HPDE6-E6E7 (cell line): ENCODE measurements around the gene PRRG2.
"Not testable (repeated sequence)": the region's sequence is repeated elsewhere in the genome, so short reads cannot be mapped to it uniquely, and the experiment has no call there.

Experiments used
- DNase-seq: peaks from one replicate; pipeline ENCODE4 v3.0.0; 2011; ENCODE audit warnings: missing footprints; ENCODE audit errors: extremely low spot score

Gene PRRG2

GRCh38 chr19:49609499-49610092 lies 28.5 kb downstream of the PRRG2 start:
- DNase-seq, result no peak

- peak; percentile 45 for DNase-seq
Observed at GRCh38 chr19:49613374-49613773, 32.3 kb downstream of the PRRG2 start.

GRCh38 chr19:49614096-49614833 lies 33.1 kb downstream of the PRRG2 start:
- peak; percentile 38 for DNase-seq

GRCh38 chr19:49615861-49616260 lies 34.7 kb downstream of the PRRG2 start:
- DNase-seq, result no peak

- DNase-seq, result no peak
Observed at GRCh38 chr19:49616532-49616931, 35.4 kb downstream of the PRRG2 start.

GRCh38 chr19:49616945-49617344 lies 35.8 kb downstream of the PRRG2 start:
- no peak for DNase-seq

- not testable (repeated sequence) for DNase-seq
Observed at GRCh38 chr19:49617860-49618259, 36.7 kb downstream of the PRRG2 start.

GRCh38 chr19:49624967-49625910 lies 44.1 kb downstream of the PRRG2 start:
- no peak for DNase-seq

GRCh38 chr19:49626226-49626625 lies 45.1 kb downstream of the PRRG2 start:
- DNase-seq, result no peak

GRCh38 chr19:49629659-49630058 lies 48.5 kb downstream of the PRRG2 start:
- no peak for DNase-seq

GRCh38 chr19:49631014-49631588 lies 50.0 kb downstream of the PRRG2 start:
- no peak for DNase-seq

- no peak for DNase-seq
Observed at GRCh38 chr19:49631610-49632192, 50.6 kb downstream of the PRRG2 start.

GRCh38 chr19:49632576-49632975 lies 51.5 kb downstream of the PRRG2 start:
- no peak for DNase-seq

- DNase-seq, result not testable (repeated sequence)
Observed at GRCh38 chr19:49633273-49633672, 52.2 kb downstream of the PRRG2 start.

- DNase-seq, result no peak
Observed at GRCh38 chr19:49635530-49636232, 54.6 kb downstream of the PRRG2 start.

GRCh38 chr19:49636233-49636932 lies 55.3 kb downstream of the PRRG2 start:
- no peak for DNase-seq

GRCh38 chr19:49637821-49638738 lies 57.0 kb downstream of the PRRG2 start:
- peak; percentile 74 for DNase-seq

- DNase-seq, result no peak
Observed at GRCh38 chr19:49639401-49640112, 58.4 kb downstream of the PRRG2 start.
